H9 (cell line): ENCODE results near the gene FFAR1. TPM values are rescaled to one million over a fixed set of nuclear protein-coding genes. Genes with fewer than 3 reads are reported as not detected.

Experiments used
- DNase-seq: peaks from one replicate; pipeline ENCODE4 v3.0.0-alpha.2; 2017
- H2AFZ ChIP-seq: one replicate; pipeline ENCODE4 v1.6.1; 2013; ENCODE audit warnings: mild to moderate bottlenecking, low read length, control low read depth, moderate library complexity
- H2AK5ac ChIP-seq: 2 replicates; pipeline ENCODE4 v1.6.1; 2013; ENCODE audit warnings: low read length, control low read depth, mixed read lengths; ENCODE audit not compliant: insufficient read length
- H2BK120ac ChIP-seq: one replicate; pipeline ENCODE4 v1.6.1; 2013; ENCODE audit warnings: low read depth, mild to moderate bottlenecking, low read length, control low read depth, inconsistent platforms; ENCODE audit not compliant: poor library complexity, severe bottlenecking
- H2BK12ac ChIP-seq: 2 replicates; pipeline ENCODE4 v1.6.1; 2013; ENCODE audit warnings: low read length, control low read depth, mixed read lengths, low read depth; ENCODE audit not compliant: insufficient read length
- H2BK15ac ChIP-seq: 2 replicates; pipeline ENCODE4 v1.6.1; 2013; ENCODE audit warnings: low read depth, low read length, control low read depth
- H2BK20ac ChIP-seq: one replicate; pipeline ENCODE4 v1.6.1; 2013; ENCODE audit warnings: low read depth, mild to moderate bottlenecking, low read length, control low read depth, inconsistent platforms; ENCODE audit not compliant: poor library complexity, severe bottlenecking
- H2BK5ac ChIP-seq: 2 replicates; pipeline ENCODE4 v1.6.1; 2013; ENCODE audit warnings: low read length, control low read depth, mixed read lengths; ENCODE audit not compliant: insufficient read length
- H3K14ac ChIP-seq: 2 replicates; pipeline ENCODE4 v1.6.1; 2013; ENCODE audit warnings: low read length, control low read depth; ENCODE audit not compliant: insufficient read depth
- H3K18ac ChIP-seq: 2 replicates; pipeline ENCODE4 v1.6.1; 2013; ENCODE audit warnings: low read depth, mild to moderate bottlenecking, mixed read lengths, low read length, control low read depth; ENCODE audit not compliant: insufficient read length
- H3K23ac ChIP-seq: 2 replicates; pipeline ENCODE4 v1.6.1; 2013; ENCODE audit warnings: low read length, control low read depth, mixed read lengths, low read depth; ENCODE audit not compliant: insufficient read length
- H3K23me2 ChIP-seq: 2 replicates; pipeline ENCODE4 v1.6.1; 2013; ENCODE audit warnings: low read depth, mild to moderate bottlenecking, mixed read lengths, low read length, control low read depth; ENCODE audit not compliant: insufficient read length, poor library complexity, severe bottlenecking
- H3K27ac ChIP-seq: 2 replicates; pipeline ENCODE4 v1.5.1; 2013; ENCODE audit warnings: low read length, control low read depth, mixed read lengths, low read depth; ENCODE audit not compliant: insufficient read length
- H3K27me3 ChIP-seq: 2 replicates; pipeline ENCODE4 v1.6.1; 2013; ENCODE audit warnings: low read length, control low read depth, inconsistent platforms; ENCODE audit not compliant: insufficient read depth
- H3K4ac ChIP-seq: 2 replicates; pipeline ENCODE4 v1.6.1; 2013; ENCODE audit warnings: low read depth, mild to moderate bottlenecking, control low read depth, inconsistent platforms, low read length, moderate library complexity
- H3K4me1 ChIP-seq: 2 replicates; pipeline ENCODE4 v1.6.1; 2013; ENCODE audit warnings: low read length, control low read depth, inconsistent platforms; ENCODE audit not compliant: insufficient read depth
- H3K4me2 ChIP-seq: 2 replicates; pipeline ENCODE4 v1.6.1; 2013; ENCODE audit warnings: low read length, control low read depth, mixed read lengths; ENCODE audit not compliant: insufficient read length, insufficient read depth
- H3K56ac ChIP-seq: 2 replicates; pipeline ENCODE4 v1.6.1; 2013; ENCODE audit warnings: low read depth, mild to moderate bottlenecking, mixed read lengths, low read length, control low read depth; ENCODE audit not compliant: insufficient read length
- H3K79me1 ChIP-seq: 2 replicates; pipeline ENCODE4 v1.6.1; 2013; ENCODE audit warnings: low read depth, mild to moderate bottlenecking, moderate library complexity, low read length, control low read depth, inconsistent platforms; ENCODE audit not compliant: insufficient read depth, poor library complexity, severe bottlenecking
- H3K79me2 ChIP-seq: 2 replicates; pipeline ENCODE4 v1.6.1; 2013; ENCODE audit warnings: low read length, control low read depth, inconsistent platforms; ENCODE audit not compliant: insufficient read depth
- H3K9ac ChIP-seq: 2 replicates; pipeline ENCODE4 v1.6.1; 2013; ENCODE audit warnings: low read length, control low read depth, mixed read lengths; ENCODE audit not compliant: insufficient read length; ENCODE audit errors: extremely low read depth
- H3K9me3 ChIP-seq: one replicate; pipeline ENCODE4 v1.6.1; 2013; ENCODE audit warnings: low read depth, low read length, inconsistent platforms; ENCODE audit not compliant: control insufficient read depth
- H3T11ph ChIP-seq: one replicate; pipeline ENCODE4 v1.6.1; 2013; ENCODE audit warnings: mild to moderate bottlenecking, low read length, control low read depth, inconsistent platforms
- H4K20me1 ChIP-seq: one replicate; pipeline ENCODE4 v1.6.1; 2013; ENCODE audit not compliant: control insufficient read depth, insufficient read length, insufficient read depth
- H4K5ac ChIP-seq: 2 replicates; pipeline ENCODE4 v1.6.1; 2013; ENCODE audit warnings: low read depth, mild to moderate bottlenecking, mixed read lengths, low read length, control low read depth; ENCODE audit not compliant: insufficient read length
- H4K8ac ChIP-seq: replicated peaks from 2 replicates; pipeline ENCODE4 v1.6.1; 2013; ENCODE audit warnings: low read length, control low read depth, mixed read lengths, low read depth; ENCODE audit not compliant: insufficient read length
- H4K91ac ChIP-seq: 2 replicates; pipeline ENCODE4 v1.6.1; 2013; ENCODE audit warnings: low read depth, mild to moderate bottlenecking, moderate library complexity, mixed read lengths, low read length, control low read depth; ENCODE audit not compliant: insufficient read length
- H3K27ac Mint-ChIP-seq, 3 experiments: 2 replicates in 2 of 3; 3 replicates in 1 of 3; pipeline ENCODE4 v1.8.0; 2020 to 2021; ENCODE audit warnings: mixed read lengths in 3 of 3, mild to moderate bottlenecking in 1 of 3, moderate library complexity in 1 of 3
- H3K27me3 Mint-ChIP-seq: 2 replicates; pipeline ENCODE4 v1.8.0; 2021; ENCODE audit warnings: low read depth, mild to moderate bottlenecking, moderate library complexity, mixed read lengths
- H3K36me3 Mint-ChIP-seq, 3 experiments: 2 replicates in 2 of 3; 3 replicates in 1 of 3; pipeline ENCODE4 v1.8.0; 2020 to 2021; ENCODE audit warnings: low read depth in 3 of 3, mixed read lengths in 3 of 3; ENCODE audit not compliant: insufficient read depth in 1 of 3
- H3K4me1 Mint-ChIP-seq, 2 experiments: 2 replicates each; pipeline ENCODE4 v1.8.0; 2020; ENCODE audit warnings: mixed read lengths in 2 of 2
- H3K4me3 Mint-ChIP-seq, 2 experiments: 2 replicates in 1 of 2; 3 replicates in 1 of 2; pipeline ENCODE4 v1.8.0; 2020 to 2021; ENCODE audit warnings: mild to moderate bottlenecking in 2 of 2, mixed read lengths in 2 of 2, moderate library complexity in 1 of 2
- H3K9me3 Mint-ChIP-seq, 2 experiments: 2 replicates in 1 of 2; 3 replicates in 1 of 2; pipeline ENCODE4 v1.8.0; 2020; ENCODE audit warnings: mild to moderate bottlenecking in 2 of 2, mixed read lengths in 2 of 2, moderate library complexity in 1 of 2
- WGBS: extraction: QIAGEN DNeasy Blood & Tissue Kit; methylation state at CpG from one replicate; pipeline ENCODE4 v1.1.7; 2013; ENCODE audit warnings: missing lambda C conversion rate, low lambda C conversion rate, mixed read lengths; ENCODE audit not compliant: insufficient read length; ENCODE audit errors: extremely low coverage; 5-methylcytosine and 5-hydroxymethylcytosine counted together
- total RNA-seq: library from RNA; stranded (reverse); gene quantifications from 2 replicates; pipeline ENCODE4 v1.2.1, GENCODE V29; 2021
- TF ChIP-seq, protein P1 (sequence below): fragments of 200-600 bp; sonication (generic); conservative IDR thresholded peaks from 3 replicates; pipeline ENCODE4 v1.8.0; 2021; ENCODE audit warnings: antibody characterized with exemption, mild to moderate bottlenecking

Gene FFAR1
- total RNA-seq, 1 experiment from 2014 or later: not detected

GRCh38 chr19:35329323-35329722, 18.4 kb upstream of the FFAR1 start:
- no peaks in the 10 kb centered on the region for H3K9me3 ChIP-seq
- no CpG with 5 or more reads among the region's 4 CpGs for WGBS
- H4K20me1 ChIP-seq: no peaks in the 10 kb centered on the region
- Mint-ChIP-seq H3K9me3 (no peaks in the 10 kb centered on the region), H3K36me3 (no peaks in the 10 kb centered on the region), H3K4me3 (no peak overlapping the region), H3K4me1 (peaks cover 10 to 12% of the 10 kb centered on the region in 2 experiments), H3K27me3 (no peaks in the 10 kb centered on the region; the same call in 1 of the 2 replicates), H3K27ac (no peak overlapping the region)
- H3T11ph ChIP-seq: no peak overlapping the region
- no peak overlapping the region for H4K8ac ChIP-seq
- no peak overlapping the region for H3K27ac ChIP-seq
- no peak for DNase-seq
- no peak overlapping the region for H3K56ac ChIP-seq
- no peak overlapping the region for H2BK120ac ChIP-seq
- H4K5ac ChIP-seq: no peak overlapping the region
- no peak overlapping the region for H3K9ac ChIP-seq
- H3K27me3 ChIP-seq: no peaks in the 10 kb centered on the region
- no peak overlapping the region for H4K91ac ChIP-seq
- no peak overlapping the region for H3K4me2 ChIP-seq
- H2BK15ac ChIP-seq: no peak overlapping the region
- no peak overlapping the region for H3K23ac ChIP-seq
- H3K79me1 ChIP-seq: no peaks in the 10 kb centered on the region
- H2AK5ac ChIP-seq: no peak overlapping the region
- H2BK12ac ChIP-seq: no peak overlapping the region
- H2BK20ac ChIP-seq: no peak overlapping the region
- no peak overlapping the region for H2AFZ ChIP-seq
- no peaks in the 10 kb centered on the region for H3K23me2 ChIP-seq
- no peak overlapping the region for H3K14ac ChIP-seq
- H3K79me2 ChIP-seq: no peaks in the 10 kb centered on the region
- no peak overlapping the region for H3K4ac ChIP-seq
- no peak overlapping the region for H2BK5ac ChIP-seq
- H3K4me1 ChIP-seq: peaks cover 9% of the 10 kb centered on the region; the same call in 1 of the 2 replicates
- TF ChIP-seq, protein P1, sequence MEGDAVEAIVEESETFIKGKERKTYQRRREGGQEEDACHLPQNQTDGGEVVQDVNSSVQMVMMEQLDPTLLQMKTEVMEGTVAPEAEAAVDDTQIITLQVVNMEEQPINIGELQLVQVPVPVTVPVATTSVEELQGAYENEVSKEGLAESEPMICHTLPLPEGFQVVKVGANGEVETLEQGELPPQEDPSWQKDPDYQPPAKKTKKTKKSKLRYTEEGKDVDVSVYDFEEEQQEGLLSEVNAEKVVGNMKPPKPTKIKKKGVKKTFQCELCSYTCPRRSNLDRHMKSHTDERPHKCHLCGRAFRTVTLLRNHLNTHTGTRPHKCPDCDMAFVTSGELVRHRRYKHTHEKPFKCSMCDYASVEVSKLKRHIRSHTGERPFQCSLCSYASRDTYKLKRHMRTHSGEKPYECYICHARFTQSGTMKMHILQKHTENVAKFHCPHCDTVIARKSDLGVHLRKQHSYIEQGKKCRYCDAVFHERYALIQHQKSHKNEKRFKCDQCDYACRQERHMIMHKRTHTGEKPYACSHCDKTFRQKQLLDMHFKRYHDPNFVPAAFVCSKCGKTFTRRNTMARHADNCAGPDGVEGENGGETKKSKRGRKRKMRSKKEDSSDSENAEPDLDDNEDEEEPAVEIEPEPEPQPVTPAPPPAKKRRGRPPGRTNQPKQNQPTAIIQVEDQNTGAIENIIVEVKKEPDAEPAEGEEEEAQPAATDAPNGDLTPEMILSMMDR: no peak
- no peak overlapping the region for H3K18ac ChIP-seq
